A549 (cell line): ENCODE measurements around the gene PDE4DIP. TPM values are rescaled to one million over a fixed set of nuclear protein-coding genes. Genes with fewer than 3 reads are reported as not detected.
"Not testable (repeated sequence)": the region's sequence is repeated elsewhere in the genome, so short reads cannot be mapped to it uniquely, and the experiment has no call there.

Source experiments
- ATAC-seq, 2 experiments: fragments of 200-7000 bp in 1 of 2; fragments of >200 bp in 1 of 2; cut with Nextera tagmentation in 1 of 2; cut with Tn5 transposase in 1 of 2; 3 replicates each; pipeline versions ENCODE4 v1.8.0 to v1.9.1; 2018 to 2020; ENCODE audit warnings: mild to moderate bottlenecking in 1 of 2, moderate library complexity in 1 of 2
- CTCF ChIA-PET: fragments of 300-600 bp; sonication (Branson Sonifier 250); formaldehyde crosslinking; extraction: SDS; loops from one replicate; lab custom pipeline; 2021; ENCODE audit warnings: antibody characterized with exemption, inconsistent platforms; lab: Yijun Ruan, JAX
- POLR2A ChIA-PET: fragments of 350-600 bp; formaldehyde crosslinking; extraction: SDS; loops from one replicate; lab custom pipeline; 2021; ENCODE audit warnings: antibody characterized with exemption, inconsistent platforms; lab: Yijun Ruan, JAX
- DNase-seq, 2 experiments: peaks; one replicate each; pipeline versions ENCODE4 v3.0.0 to v3.0.0-alpha.2; 2011 to 2016; ENCODE audit warnings: low read depth in 1 of 2, low spot score in 1 of 2
- FAIRE-seq: peaks from 2 replicates; lab custom pipeline; 2011; peaks lifted over from hg19 to GRCh38; lab: Jason Lieb, UNC
- H3K27ac ChIP-seq, 2 experiments: fragments of >200 bp; sonication (Bioruptor Twin); formaldehyde crosslinking; 3 replicates each; pipeline ENCODE4 v1.5.1; 2016 to 2017
- H3K4me1 ChIP-seq: fragments of >200 bp; sonication (Bioruptor Twin); formaldehyde crosslinking; 3 replicates; pipeline ENCODE4 v1.6.1; 2016
- H3K4me2 ChIP-seq: fragments of >200 bp; sonication (Bioruptor Twin); formaldehyde crosslinking; 3 replicates; pipeline ENCODE4 v1.6.1; 2016
- H3K4me3 ChIP-seq: fragments of >200 bp; sonication (Bioruptor Twin); formaldehyde crosslinking; 3 replicates; pipeline ENCODE4 v1.5.1; 2016
- H3K9me3 ChIP-seq: fragments of >200 bp; sonication (Bioruptor Twin); formaldehyde crosslinking; 3 replicates; pipeline ENCODE4 v1.6.1; 2016
- WGBS: methylation state at CpG from one replicate; pipeline ENCODE4 v1.1.6; 2017; ENCODE audit errors: missing lambda C conversion rate; 5-methylcytosine and 5-hydroxymethylcytosine counted together
- polyA plus RNA-seq, 4 experiments: library from polyadenylated mRNA; depleted of rRNA in 3 of 4; stranded (reverse); fragments of >200 nt; fragmentation: RNase III in 1 of 4; extraction: RNeasy Plus Mini Kit Qiagen cat#74134 plus additional on column Dnase treatment in 1 of 4; gene quantifications; 2 replicates in 3 of 4; 3 replicates in 1 of 4; pipeline ENCODE4 v1.2.3, GENCODE V29; 2011 to 2017

PDE4DIP gene
- polyA plus RNA-seq, 2 of the 4 experiments (the other 2 are of a cell fraction): 6.4 to 9.2 TPM

- H3K4me3 ChIP-seq, H3K4me1 ChIP-seq, H3K9me3 ChIP-seq, CTCF ChIA-PET, H3K4me2 ChIP-seq, ATAC-seq, FAIRE-seq, H3K27ac ChIP-seq, DNase-seq, POLR2A ChIA-PET: not testable (repeated sequence)
- 57% methylated on average over 1 of the region's 3 CpGs for whole genome bisulfite sequencing
Observed at GRCh38 chr1:148923798-148924197, 79.6 kb downstream of the PDE4DIP start.

- H3K4me1 ChIP-seq, CTCF ChIA-PET, H3K9me3 ChIP-seq, H3K27ac ChIP-seq, DNase-seq, ATAC-seq, FAIRE-seq, H3K4me3 ChIP-seq, POLR2A ChIA-PET, H3K4me2 ChIP-seq: not testable (repeated sequence)
- WGBS: no CpG with 5 or more reads among the region's 1 CpG
Observed at GRCh38 chr1:148927645-148928044, 83.4 kb downstream of the PDE4DIP start.

- FAIRE-seq, H3K4me1 ChIP-seq, H3K27ac ChIP-seq, H3K9me3 ChIP-seq, CTCF ChIA-PET, POLR2A ChIA-PET, ATAC-seq, H3K4me3 ChIP-seq, H3K4me2 ChIP-seq, DNase-seq: not testable (repeated sequence)
Observed at GRCh38 chr1:148929253-148929652, 85.0 kb downstream of the PDE4DIP start.

- H3K4me3 ChIP-seq, DNase-seq, FAIRE-seq, CTCF ChIA-PET, H3K27ac ChIP-seq, ATAC-seq, H3K4me1 ChIP-seq, POLR2A ChIA-PET, H3K9me3 ChIP-seq, H3K4me2 ChIP-seq: not testable (repeated sequence)
- WGBS: no CpG with 5 or more reads among the region's 3 CpGs
Observed at GRCh38 chr1:148935381-148936002, 91.3 kb downstream of the PDE4DIP start.

- H3K9me3 ChIP-seq, FAIRE-seq, H3K27ac ChIP-seq, DNase-seq, ATAC-seq, H3K4me3 ChIP-seq, CTCF ChIA-PET, POLR2A ChIA-PET, H3K4me1 ChIP-seq, H3K4me2 ChIP-seq: not testable (repeated sequence)
- WGBS: no CpG with 5 or more reads among the region's 3 CpGs
Observed at GRCh38 chr1:148942906-148943305, 98.7 kb downstream of the PDE4DIP start.

GRCh38 chr1:148945130-148945529 lies 100.9 kb downstream of the PDE4DIP start:
- FAIRE-seq, CTCF ChIA-PET, H3K27ac ChIP-seq, ATAC-seq, H3K4me1 ChIP-seq, H3K9me3 ChIP-seq, DNase-seq, H3K4me2 ChIP-seq, H3K4me3 ChIP-seq, POLR2A ChIA-PET: not testable (repeated sequence)
- WGBS: no CpG with 5 or more reads among the region's 1 CpG

- H3K4me1 ChIP-seq, H3K4me2 ChIP-seq, FAIRE-seq, H3K9me3 ChIP-seq, DNase-seq, ATAC-seq, H3K4me3 ChIP-seq, CTCF ChIA-PET, H3K27ac ChIP-seq, POLR2A ChIA-PET: not testable (repeated sequence)
- 80% methylated on average over 4 of the region's 4 CpGs for WGBS
Observed at GRCh38 chr1:148948768-148949167, 104.5 kb downstream of the PDE4DIP start.

GRCh38 chr1:148951336-148952227 lies 107.4 kb downstream of the PDE4DIP start:
- CTCF ChIA-PET, FAIRE-seq, POLR2A ChIA-PET, H3K4me1 ChIP-seq, H3K9me3 ChIP-seq: not testable (repeated sequence)
- H3K27ac ChIP-seq: peak overlapping the region; percentile 59 to 66
- peak overlapping the region; percentile 78 for H3K4me2 ChIP-seq
- DNase-seq (peak in 1 of 2 experiments; percentile 73), ATAC-seq (peak; percentile 93)
- H3K4me3 ChIP-seq: peak overlapping the region; percentile 49
- WGBS: 37% methylated on average over 10 of the region's 44 CpGs

GRCh38 chr1:148952253-148952937 lies 108.2 kb downstream of the PDE4DIP start:
- Histone ChIP-seq H3K27ac (peak overlapping the region; percentile 59 to 66), H3K4me3 (peak overlapping the region; percentile 49), H3K4me2 (peak overlapping the region; percentile 78)
- 0% methylated on average over 13 of the region's 66 CpGs for WGBS
- DNase-seq, POLR2A ChIA-PET, CTCF ChIA-PET, FAIRE-seq, H3K9me3 ChIP-seq, H3K4me1 ChIP-seq: not testable (repeated sequence)
- ATAC-seq: peak; percentile 93 to 97

GRCh38 chr1:148952938-148953616 lies 108.8 kb downstream of the PDE4DIP start:
- H3K9me3 ChIP-seq: not testable (repeated sequence)
- WGBS: 43% methylated on average over 16 of the region's 28 CpGs

More at GRCh38 chr1:148952938-148953616, 108.8 kb downstream of the PDE4DIP start:
- Histone ChIP-seq H3K4me2 (peak overlapping the region; percentile 66), H3K4me3 (peak overlapping the region; percentile 49)
- FAIRE-seq, H3K27ac ChIP-seq, H3K4me1 ChIP-seq, CTCF ChIA-PET, POLR2A ChIA-PET: not testable (repeated sequence)
- ATAC-seq (peak in 1 of 2 experiments; percentile 6; a peak in 2 of 6 replicates), DNase-seq (peak in 1 of 2 experiments; percentile 2)
